GM19397 (cell line): Measurements from ENCODE around the gene MMP17.

Source experiments
- ATAC-seq: cut with Tn5 transposase; IDR thresholded peaks from one replicate; pipeline ENCODE4 v1.9.1; 2021; ENCODE audit warnings: mild to moderate bottlenecking, moderate library complexity; ENCODE audit not compliant: unreplicated experiment

MMP17 gene

GRCh38 chr12:131847456-131847855, 19.3 kb downstream of the MMP17 start:
- ATAC-seq = no peak

DNA sequence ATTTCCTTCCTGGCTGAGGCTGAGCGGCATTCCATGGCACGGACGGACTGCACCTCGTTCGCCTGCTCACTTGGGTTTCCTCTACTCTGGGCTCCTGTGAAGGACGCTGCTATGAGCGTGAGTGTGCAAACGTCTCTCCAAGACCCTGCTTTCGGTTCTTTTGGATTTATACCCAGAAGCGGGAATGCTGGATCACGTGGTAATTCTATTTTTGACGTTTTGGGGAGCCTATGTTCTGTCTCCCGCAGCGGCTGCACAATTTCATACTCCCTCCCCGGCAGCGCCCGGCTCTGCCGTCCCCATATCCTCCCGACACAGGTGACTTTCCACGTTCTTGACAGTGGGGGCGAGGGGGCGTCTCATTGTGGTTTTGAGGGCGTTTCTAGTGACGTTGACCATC, 20.6 kb downstream of the MMP17 start:
- no peak for ATAC-seq

- ATAC-seq = no peak
Observed at GRCh38 chr12:131849700-131850553, 21.7 kb downstream of the MMP17 start.

DNA sequence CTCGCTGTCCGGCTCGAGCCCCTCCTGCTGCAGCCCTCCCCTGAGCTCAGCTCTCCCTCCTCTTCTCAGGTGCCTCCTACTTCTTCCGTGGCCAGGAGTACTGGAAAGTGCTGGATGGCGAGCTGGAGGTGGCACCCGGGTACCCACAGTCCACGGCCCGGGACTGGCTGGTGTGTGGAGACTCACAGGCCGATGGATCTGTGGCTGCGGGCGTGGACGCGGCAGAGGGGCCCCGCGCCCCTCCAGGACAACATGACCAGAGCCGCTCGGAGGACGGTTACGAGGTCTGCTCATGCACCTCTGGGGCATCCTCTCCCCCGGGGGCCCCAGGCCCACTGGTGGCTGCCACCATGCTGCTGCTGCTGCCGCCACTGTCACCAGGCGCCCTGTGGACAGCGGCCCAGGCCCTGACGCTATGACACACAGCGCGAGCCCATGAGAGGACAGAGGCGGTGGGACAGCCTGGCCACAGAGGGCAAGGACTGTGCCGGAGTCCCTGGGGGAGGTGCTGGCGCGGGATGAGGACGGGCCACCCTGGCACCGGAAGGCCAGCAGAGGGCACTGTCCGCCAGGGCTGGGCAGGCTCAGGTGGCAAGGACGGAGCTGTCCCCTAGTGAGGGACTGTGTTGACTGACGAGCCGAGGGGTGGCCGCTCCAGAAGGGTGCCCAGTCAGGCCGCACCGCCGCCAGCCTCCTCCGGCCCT, 22.8 kb downstream of the MMP17 start:
- ATAC-seq = no peak

- no peak for ATAC-seq
Observed at GRCh38 chr12:131851741-131852550, 23.8 kb downstream of the MMP17 start.

GRCh38 chr12:131852551-131853299, 24.5 kb downstream of the MMP17 start:
- ATAC-seq = no peak

DNA sequence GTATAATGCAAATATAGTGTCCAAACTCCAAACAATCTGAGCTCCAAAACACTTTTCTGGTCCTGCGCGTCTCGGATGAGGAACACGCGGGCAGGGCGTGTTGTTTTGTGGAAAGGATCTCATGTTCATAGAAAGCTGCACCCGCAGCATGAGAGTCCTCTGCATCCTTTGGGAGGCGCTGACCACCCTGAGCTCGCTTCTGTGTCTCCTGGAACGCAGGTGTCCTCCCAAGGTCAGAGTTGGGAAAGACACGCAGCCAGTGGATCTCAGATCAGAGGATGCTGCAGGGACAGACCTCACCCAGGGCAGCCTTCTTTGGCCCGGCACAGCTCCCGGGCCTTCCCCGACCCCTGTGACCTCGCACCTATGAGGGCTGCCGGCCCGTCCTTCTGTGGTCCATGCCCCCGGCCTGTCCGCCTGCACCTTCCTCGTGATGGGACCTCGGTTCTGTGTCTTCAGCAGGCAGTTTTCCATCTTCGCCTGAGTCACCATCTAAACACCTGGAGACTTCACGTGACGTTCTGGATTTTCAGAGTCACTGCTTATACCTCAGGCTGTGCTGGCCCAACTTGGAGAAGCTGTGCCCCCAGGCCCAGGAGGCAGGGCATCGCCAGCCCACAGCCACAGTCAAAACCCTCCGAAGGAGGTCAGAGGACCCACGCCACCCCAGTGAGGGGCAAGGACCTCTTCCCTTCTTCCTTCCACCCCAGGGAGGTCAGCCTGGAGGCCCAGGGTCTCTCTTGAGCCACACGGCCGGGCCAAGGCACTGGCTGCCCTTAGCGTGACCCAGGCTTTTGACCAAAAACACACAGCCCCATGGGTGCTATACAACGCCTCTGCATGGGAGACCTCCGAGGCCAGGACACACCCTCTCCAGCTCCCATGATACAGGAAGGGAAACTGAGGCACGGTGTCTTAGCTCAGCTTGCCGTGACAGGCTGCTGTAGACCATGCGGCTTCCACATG, 25.9 kb downstream of the MMP17 start:
- no peak for ATAC-seq

DNA sequence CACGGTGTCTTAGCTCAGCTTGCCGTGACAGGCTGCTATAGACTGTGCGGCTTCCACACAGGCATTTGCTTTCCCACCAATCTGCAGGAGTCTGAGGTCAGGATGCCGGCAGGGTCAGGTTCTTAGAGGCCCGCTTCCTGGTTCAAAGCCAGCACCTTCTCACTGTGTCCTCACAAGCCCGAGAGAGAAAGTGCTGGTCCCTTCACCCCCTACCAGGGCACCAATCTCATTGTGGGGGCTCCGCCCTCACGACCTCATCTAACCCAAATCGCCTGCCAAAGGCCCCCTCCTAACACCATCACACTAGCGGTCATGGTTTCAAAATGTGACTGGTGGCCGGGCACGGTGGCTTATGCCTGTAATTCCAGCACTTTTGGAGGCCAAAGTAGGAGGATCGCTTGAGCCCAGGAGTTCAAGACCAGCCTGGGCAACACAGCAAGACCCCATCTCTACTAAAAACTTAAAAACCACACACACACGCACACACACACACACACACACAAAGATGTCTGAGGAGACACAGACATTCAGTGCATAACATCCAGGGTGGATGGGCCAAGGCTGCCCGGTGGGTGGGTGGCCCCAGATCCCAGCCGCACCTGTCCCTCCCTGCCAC, 26.8 kb downstream of the MMP17 start:
- no peak for ATAC-seq

DNA sequence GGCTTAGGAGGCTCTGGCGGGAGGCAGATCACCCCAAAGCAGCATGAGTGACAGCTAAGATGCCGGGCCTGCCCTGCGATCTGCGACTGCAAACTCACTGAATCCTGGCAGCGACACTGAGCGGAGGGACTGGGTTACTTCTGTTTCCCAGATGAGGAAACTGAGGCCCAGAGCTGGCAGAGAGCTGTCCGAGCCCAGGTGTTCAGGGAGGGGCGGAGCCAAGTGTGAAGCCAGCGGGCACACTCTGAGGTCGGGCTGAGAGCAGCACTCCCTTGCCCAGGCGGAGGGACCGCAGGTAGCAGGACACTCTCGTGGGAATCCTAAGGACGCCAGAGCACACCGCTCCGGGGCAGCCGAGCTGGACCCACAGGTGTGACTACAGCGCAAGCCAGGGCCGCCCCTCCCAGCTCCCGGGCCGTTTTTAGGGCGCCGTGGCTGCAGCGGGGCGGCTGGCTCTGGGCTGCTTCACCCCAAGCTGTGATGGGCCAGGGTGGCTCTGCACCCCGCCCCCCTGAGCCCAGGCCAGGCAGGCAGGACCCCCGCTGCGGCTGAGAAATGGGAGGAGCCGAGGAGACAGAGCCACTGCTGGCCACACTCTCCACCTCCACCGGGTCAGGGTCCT, 27.4 kb downstream of the MMP17 start:
- ATAC-seq = no peak

DNA sequence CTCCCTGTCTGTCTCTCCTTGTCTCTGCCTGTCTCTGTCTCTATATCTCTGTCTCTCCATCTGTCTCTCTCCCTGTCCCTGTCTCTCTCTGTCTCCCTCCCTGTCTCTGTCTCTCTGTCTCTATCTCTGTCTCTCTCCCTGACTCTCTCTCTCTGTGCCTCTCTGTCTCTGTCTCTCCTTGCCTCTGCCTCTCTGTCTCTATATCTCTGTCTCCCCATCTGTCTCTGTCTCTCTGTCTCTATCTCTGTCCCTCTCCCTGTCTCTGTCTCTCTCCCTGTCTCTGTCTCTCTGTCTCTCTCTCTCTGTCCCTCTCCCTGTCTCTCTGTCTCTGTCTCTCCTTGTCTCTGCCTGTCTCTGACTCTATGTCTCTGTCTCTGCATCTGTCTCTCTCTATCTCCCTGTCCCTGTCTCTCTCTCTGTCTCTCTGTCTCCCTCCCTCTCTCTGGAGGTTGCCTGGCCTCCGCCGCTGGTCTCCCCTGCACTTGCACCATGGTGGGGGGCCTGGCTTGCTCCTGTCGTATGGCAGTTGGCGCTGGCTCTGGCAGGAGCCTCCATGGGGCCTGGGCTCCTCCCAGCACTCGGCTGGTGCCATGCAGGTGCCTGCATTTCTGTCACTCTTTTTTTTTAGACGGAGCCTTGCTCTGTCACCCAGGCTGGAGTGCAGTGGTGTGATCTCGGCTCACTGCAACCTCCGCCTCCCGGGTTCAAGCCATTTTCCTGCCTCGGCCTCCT, 28.3 kb downstream of the MMP17 start:
- ATAC-seq = no peak

DNA sequence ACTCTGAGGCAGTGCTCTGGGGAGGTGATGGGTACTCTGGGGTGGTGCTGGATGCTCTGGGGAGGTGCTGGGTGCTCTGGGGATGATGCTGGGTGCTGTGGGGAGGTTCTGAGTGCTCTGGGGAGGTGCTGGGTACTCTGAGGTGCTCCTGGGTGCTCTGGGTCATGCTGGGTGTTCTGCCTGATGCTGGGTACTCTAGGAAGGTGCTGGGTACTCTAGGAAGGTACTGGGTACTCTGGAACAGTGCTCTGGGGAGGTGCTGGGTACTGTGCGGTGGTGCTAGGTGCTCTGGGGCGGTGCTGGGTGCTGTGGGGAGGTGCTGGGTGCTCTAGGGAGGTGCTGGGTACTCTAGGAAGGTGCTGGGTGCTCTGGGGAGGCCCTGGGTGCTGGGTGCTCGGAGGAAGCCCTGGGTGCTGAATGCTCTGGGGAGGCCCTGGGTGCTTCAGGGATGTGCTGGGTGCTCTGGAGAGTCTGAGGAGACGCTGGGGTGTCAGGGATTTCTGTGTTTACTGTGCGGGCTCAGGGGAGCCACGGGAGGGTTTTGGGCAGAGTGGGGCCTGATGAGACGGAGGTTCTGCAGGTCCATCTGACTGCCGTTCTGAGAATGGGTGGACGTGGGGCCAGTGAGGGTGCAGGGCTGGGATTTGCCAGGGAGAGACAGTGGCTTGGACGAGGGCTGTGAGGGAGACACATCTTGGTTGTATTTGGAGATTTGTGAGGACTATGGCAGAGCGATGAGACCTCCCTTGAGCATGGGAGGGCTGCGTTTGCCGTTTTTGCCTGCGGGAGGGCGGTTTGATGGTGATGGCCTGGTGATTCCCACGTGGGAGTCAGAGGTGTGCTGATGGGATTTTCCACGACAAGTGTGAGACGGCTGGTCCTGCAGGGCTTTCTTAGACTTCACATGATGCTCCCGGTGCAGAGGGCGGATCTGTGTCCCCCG, 30.0 kb downstream of the MMP17 start:
- no peak for ATAC-seq

DNA sequence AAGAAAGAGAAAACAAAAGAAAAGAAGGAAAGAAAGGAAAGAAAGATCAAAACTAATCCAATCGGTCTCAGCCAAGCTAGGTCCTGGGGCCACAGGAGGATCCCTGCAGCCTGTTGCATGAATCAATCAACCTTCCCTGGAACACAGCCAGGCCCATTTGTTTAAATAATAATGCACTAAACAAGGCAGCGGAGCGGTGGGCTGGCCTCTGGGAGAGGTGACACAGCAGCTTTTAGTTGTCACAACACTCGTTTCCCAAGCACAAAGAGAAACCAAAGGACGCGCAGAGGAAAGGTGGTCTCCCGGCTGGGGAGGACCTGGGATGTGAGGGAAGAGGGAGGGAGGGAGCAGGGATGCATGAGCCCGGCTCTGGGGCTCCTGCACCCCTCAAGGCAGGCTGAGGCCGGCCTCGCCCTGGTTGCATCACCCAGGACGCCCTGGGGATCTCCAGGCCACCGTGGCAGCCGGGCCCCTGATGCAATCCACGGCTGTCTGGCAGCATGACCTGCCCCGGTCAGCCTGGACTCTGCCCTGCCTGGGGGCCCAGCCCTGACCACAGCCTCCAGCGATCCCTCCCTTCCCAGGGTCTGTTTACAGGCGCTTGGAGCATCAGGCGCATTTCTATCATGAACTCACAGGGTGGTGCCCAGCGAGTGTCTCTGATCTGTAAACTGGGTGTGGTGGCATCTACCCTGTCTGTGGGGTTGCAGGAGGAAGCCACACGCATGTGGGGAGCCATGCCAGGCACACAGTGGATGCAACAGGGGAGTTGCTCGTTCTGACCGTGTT, 32.5 kb downstream of the MMP17 start:
- no peak for ATAC-seq

- no peak for ATAC-seq
Observed at GRCh38 chr12:131861261-131862083, 33.3 kb downstream of the MMP17 start.

- ATAC-seq = no peak
Observed at GRCh38 chr12:131862084-131862441, 33.9 kb downstream of the MMP17 start.

DNA sequence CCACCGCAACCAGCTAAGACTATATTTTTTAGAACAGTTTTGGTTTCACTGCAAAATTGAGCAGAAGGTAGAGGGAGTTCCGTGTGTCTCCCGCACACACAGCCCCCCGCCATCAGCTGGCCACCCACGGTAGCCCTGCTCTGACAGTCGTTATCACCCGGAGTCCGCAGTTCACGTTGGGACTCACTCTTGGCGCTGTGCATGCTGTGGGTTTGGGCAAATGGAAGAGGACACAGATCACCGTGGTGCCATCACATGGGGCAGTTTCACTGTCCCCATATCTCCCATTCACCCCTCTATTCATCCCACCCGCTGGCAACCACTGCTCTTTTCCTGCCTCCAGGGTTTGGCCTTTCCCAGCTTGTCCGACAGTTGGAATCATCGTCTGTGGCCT, 34.4 kb downstream of the MMP17 start:
- no peak for ATAC-seq
